ENCODE results near the gene ANKRD39. TPM values are rescaled to one million over a fixed set of nuclear protein-coding genes. Genes with fewer than 3 reads are reported as not detected.

ANKRD39 gene
- total RNA-seq, 6 donors from 2014 or later = 7.1 to 13.6 (median 11.3) TPM

DNA sequence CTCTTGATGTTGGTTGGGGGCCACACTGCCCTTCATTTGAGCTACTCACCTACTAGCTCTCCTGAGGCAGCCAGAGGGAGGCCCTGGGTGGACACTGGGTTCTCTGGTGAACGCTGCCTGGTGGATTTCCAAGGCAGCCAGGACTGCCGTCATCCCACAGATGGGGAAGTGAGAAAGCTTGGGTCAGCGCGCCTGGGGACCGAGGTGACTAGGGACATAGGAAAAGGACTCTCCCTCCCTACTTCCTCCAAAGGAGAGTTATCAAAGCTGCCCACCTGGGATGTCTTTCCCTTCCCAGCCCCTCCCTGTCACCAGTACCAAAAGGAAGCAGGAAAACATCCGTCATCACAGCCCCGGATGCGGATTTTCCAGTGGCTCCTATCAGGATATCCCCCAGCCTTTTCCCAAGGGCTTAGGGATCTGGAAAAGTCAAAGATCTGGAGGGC lies 15.9 kb upstream of the ANKRD39 start:
- H3K36me3 ChIP-seq = no peaks in the 10 kb centered on the region
- WGBS, 2 donors = 42 to 50% methylated on average over 8 of the region's 8 CpGs
- H3K4me3 ChIP-seq = no peak overlapping the region
- H3K9me3 ChIP-seq = no peaks in the 10 kb centered on the region
- TF ChIP-seq POLR2AphosphoS5 (IDR thresholded peaks at IDR 0.05) (peak; percentile 43 to 56), EP300 (IDR thresholded peaks at IDR 0.05) (peak in 1 of 4 donors; percentile 20)
- TF ChIP-seq, protein P1, sequence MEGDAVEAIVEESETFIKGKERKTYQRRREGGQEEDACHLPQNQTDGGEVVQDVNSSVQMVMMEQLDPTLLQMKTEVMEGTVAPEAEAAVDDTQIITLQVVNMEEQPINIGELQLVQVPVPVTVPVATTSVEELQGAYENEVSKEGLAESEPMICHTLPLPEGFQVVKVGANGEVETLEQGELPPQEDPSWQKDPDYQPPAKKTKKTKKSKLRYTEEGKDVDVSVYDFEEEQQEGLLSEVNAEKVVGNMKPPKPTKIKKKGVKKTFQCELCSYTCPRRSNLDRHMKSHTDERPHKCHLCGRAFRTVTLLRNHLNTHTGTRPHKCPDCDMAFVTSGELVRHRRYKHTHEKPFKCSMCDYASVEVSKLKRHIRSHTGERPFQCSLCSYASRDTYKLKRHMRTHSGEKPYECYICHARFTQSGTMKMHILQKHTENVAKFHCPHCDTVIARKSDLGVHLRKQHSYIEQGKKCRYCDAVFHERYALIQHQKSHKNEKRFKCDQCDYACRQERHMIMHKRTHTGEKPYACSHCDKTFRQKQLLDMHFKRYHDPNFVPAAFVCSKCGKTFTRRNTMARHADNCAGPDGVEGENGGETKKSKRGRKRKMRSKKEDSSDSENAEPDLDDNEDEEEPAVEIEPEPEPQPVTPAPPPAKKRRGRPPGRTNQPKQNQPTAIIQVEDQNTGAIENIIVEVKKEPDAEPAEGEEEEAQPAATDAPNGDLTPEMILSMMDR (IDR thresholded peaks at IDR 0.05) = no peak
- DNase-seq = peak in 1 of 2 donors; percentile 62
- peak overlapping the region; percentile 12 to 78 (median 49) for H3K27ac ChIP-seq
- peaks cover 29 to 37% (median 34%) of the 10 kb centered on the region in 4 donors for H3K4me1 ChIP-seq
- ATAC-seq (ENCODE audit: low FRiP score in 2 of 2) = peak in 1 of 2 donors; percentile 16
- peaks cover 0 to 8% (median 0%) of the 10 kb centered on the region in 4 donors for H3K27me3 ChIP-seq

DNA sequence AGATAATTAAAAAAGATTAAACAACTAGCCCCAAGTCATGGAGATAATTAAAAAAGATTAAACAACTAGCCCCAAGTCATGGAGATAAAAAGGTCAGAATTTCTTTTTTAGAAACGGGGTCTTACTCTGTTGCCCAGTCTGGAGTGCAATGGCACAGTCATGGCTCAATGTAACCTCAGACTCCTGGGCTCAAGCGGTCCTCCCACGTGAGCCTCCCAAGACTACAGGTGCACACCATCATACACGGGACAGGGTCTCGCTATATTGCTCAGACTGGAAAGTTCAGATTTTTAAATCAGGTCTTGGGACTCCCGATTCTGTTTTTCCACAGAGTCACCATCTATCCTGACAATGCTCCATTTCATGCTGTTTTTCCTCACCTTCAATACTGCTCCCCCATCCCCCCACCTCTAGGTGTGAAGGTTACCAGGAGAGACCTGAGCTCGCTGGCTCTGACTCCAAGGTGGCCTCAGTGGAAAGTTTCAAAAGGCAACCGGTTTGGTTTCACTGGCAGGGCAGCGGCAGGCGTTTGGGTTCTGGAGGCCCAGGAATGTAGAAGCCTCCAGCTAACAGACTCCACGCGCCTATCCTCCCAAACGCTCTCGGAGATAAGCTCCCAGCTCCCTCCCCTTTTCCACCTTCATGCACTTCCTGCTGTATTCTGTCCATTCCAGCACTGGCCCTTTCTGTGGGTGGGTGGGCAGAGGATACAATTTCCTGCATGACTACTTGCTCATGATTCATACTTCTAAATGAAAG lies 15.0 kb upstream of the ANKRD39 start:
- TF ChIP-seq POLR2A (IDR thresholded peaks at IDR 0.05) (no peak), EP300 (IDR thresholded peaks at IDR 0.05) (no peak), POLR2AphosphoS5 (IDR thresholded peaks at IDR 0.05) (no peak)
- TF ChIP-seq, protein P1 (IDR thresholded peaks at IDR 0.05) = no peak
- no peak overlapping the region for H3K4me3 ChIP-seq
- no peak for DNase-seq
- no peaks in the 10 kb centered on the region for H3K36me3 ChIP-seq
- peak overlapping the region; percentile 12 to 78 (median 49) for H3K27ac ChIP-seq
- no peak for ATAC-seq (ENCODE audit: low FRiP score in 2 of 2)
- peaks cover 37 to 46% (median 39%) of the 10 kb centered on the region in 4 donors for H3K4me1 ChIP-seq
- H3K27me3 ChIP-seq = peaks cover 0 to 8% (median 0%) of the 10 kb centered on the region in 4 donors
- 74 to 79% methylated on average over 14 of the region's 14 CpGs for WGBS, 2 donors
- H3K9me3 ChIP-seq = no peaks in the 10 kb centered on the region

DNA sequence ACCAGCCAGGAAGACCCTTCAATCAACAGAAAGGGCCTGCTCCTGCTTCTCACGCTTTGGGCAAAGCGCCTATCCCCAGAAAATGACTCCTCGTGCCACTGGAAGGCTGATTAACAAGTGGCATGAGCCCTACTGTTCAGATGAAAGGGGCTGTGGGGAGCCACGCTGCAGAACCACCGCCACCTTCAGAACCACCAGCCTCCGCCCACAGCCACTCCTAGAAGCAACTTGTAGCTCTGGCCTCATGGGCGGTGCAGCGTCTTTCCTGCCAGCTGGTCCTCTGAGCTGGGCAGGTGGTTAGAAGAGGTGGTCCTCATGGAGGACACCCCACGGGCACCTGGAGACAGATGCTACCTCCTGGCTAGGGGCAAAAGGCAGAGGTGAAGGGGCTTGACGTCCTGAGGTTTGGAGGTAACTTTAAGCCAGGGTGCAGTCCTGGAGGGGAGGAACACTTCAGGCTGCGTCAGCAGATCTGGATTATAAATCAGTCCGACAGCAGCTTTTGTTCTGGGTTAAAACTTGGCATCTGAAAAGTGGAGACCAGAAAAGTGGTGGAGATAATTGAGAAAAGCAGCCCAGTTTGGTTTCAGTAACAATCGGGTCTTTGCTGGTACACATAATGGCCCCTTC lies 12.9 kb upstream of the ANKRD39 start:
- Histone ChIP-seq H3K36me3 (peaks cover 0 to 9% (median 4%) of the 10 kb centered on the region in 4 donors), H3K4me1 (peaks cover 57 to 66% (median 59%) of the 10 kb centered on the region in 4 donors), H3K9me3 (no peaks in the 10 kb centered on the region), H3K27me3 (peaks cover 0 to 8% (median 0%) of the 10 kb centered on the region in 4 donors), H3K4me3 (peak overlapping the region; percentile 66 to 95 (median 92)), H3K27ac (peak overlapping the region; percentile 87 to 98 (median 94))
- 8 to 13% methylated on average over 5 to 13 of the region's 13 CpGs for WGBS, 2 donors
- DNase-seq (peak in 1 of 2 donors; percentile 73), ATAC-seq (ENCODE audit: low FRiP score in 2 of 2) (no peak)
- TF ChIP-seq, protein P1 (IDR thresholded peaks at IDR 0.05) = no peak
- TF ChIP-seq POLR2AphosphoS5 (IDR thresholded peaks at IDR 0.05) (peak in 1 of 2 donors; percentile 19), EP300 (IDR thresholded peaks at IDR 0.05) (no peak), POLR2A (IDR thresholded peaks at IDR 0.05) (peak in 1 of 4 donors; percentile 6)

DNA sequence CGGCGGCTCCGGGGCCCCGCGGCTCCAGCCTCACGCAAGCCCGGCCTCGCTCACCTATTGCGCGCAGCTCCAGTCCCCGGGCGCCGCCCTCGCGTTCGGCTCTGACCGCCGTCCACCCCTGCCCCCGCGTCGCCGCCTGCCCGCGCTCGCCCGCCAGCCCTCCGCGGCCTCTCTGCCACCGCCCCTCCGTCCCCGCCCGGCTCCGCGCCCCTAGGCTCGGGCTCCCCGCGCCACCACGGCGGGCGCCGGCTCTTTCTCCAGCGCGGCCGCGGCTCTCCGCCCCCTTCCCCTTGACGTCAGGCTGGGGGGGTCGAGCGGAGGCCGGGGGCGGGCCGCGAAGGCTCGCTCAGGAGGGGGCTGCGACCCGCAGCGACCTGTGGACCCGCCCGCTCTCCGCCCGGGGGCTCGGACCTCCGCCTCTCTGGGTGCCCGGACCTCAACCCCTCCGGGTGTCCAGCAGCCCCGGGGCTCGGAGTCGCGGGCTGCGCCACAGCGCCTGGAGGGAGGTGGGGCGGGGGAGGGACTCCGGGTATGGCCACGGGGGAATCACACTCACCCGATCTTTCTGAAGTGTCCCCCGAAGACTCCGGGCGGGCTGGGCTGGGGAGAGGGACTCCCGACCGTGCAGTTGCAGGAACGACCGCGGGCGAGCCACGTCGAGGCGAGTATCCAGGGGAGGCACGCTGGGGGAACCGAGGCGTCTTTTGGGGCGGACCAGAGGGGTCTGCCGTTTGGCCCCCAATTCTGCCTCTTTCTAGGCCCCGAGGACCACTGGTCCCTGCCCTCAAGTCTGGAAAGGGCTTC lies 12.2 kb upstream of the ANKRD39 start, which contains the start of gene SEMA4C:
Gene SEMA4C (minus strand): TSS at position 259 of the 804 bp plus-strand sequence. CDS start 2,194 bp downstream, outside the sequence.
- peak; percentile 54 to 94 for DNase-seq
- H3K4me3 ChIP-seq = peak within 1 kb of the TSS; percentile 66 to 95 (median 92)
- H3K9me3 ChIP-seq = no peaks in the 10 kb centered on the region
- H3K4me1 ChIP-seq = peaks cover 57 to 70% (median 61%) of the 10 kb centered on the region in 4 donors
- peaks cover 0 to 8% (median 0%) of the 10 kb centered on the region in 4 donors for H3K27me3 ChIP-seq
- H3K27ac ChIP-seq = peak within 1 kb of the TSS; percentile 87 to 98 (median 94)
- H3K36me3 ChIP-seq = peaks cover 5 to 16% (median 10%) of the 10 kb centered on the region in 4 donors
- ATAC-seq (ENCODE audit: low FRiP score in 2 of 2) = peak in 1 of 2 donors; percentile 66
- 4 to 40% methylated on average over 1 to 38 of the region's 93 CpGs for WGBS, 2 donors
- TF ChIP-seq POLR2A (IDR thresholded peaks at IDR 0.05) (peak in 2 of 4 donors; percentile 45 to 75), EP300 (IDR thresholded peaks at IDR 0.05) (no peak), POLR2AphosphoS5 (IDR thresholded peaks at IDR 0.05) (peak; percentile 58 to 87)
- TF ChIP-seq, protein P1 (IDR thresholded peaks at IDR 0.05) = no peak
